CD8-positive, alpha-beta memory T cell (primary cell): Measurements from ENCODE around the gene EN2. TPM values are rescaled to one million over a fixed set of nuclear protein-coding genes. Genes with fewer than 3 reads are reported as not detected.

Experiments
- CTCF ChIA-PET: fragments of 350-600 bp; sonication (Branson Sonifier 250); formaldehyde crosslinking; loops from one replicate; lab custom pipeline; 2021; ENCODE audit warnings: antibody characterized with exemption; lab: Charles Lee
- POLR2A ChIA-PET: fragments of 350-600 bp; sonication (Branson Sonifier 250); formaldehyde crosslinking; loops from one replicate; lab custom pipeline; 2021; ENCODE audit warnings: antibody characterized with exemption; lab: Charles Lee
- DNase-seq, 5 donors: peaks; one replicate each; pipeline versions ENCODE4 v3.0.0 to v3.0.0-alpha.2; 2020 to 2022; ENCODE audit warnings: mixed read lengths in 1 of 5
- H3K27ac ChIP-seq: one replicate; pipeline ENCODE4 v1.7.0; 2013; ENCODE audit warnings: low read depth, mild to moderate bottlenecking, low read length, moderate library complexity
- H3K27me3 ChIP-seq: 2 replicates; pipeline ENCODE4 v1.7.0; 2013; ENCODE audit warnings: low read length, mild to moderate bottlenecking; ENCODE audit not compliant: insufficient read depth, poor library complexity, severe bottlenecking
- H3K36me3 ChIP-seq: 2 replicates; pipeline ENCODE4 v1.7.0; 2013; ENCODE audit warnings: mild to moderate bottlenecking, low read length, moderate library complexity; ENCODE audit not compliant: insufficient read depth
- H3K4me1 ChIP-seq: 2 replicates; pipeline ENCODE4 v1.7.0; 2013; ENCODE audit warnings: mild to moderate bottlenecking, low read length, moderate library complexity; ENCODE audit not compliant: insufficient read depth
- H3K4me3 ChIP-seq: 2 replicates; pipeline ENCODE4 v1.7.0; 2013; ENCODE audit warnings: mild to moderate bottlenecking, low read length
- H3K9me3 ChIP-seq: 2 replicates; pipeline ENCODE4 v1.7.0; 2013; ENCODE audit warnings: mild to moderate bottlenecking, low read length
- H3K27ac Mint-ChIP-seq, 8 donors: one replicate each; pipeline ENCODE4 v1.8.0; 2020 to 2021; ENCODE audit warnings: mixed read lengths in 8 of 8, mild to moderate bottlenecking in 6 of 8, inconsistent platforms in 3 of 8, moderate library complexity in 3 of 8
- H3K27me3 Mint-ChIP-seq, 2 donors: one replicate each; pipeline ENCODE4 v1.8.0; 2020 to 2021; ENCODE audit warnings: mixed read lengths in 2 of 2, mild to moderate bottlenecking in 1 of 2, moderate library complexity in 1 of 2
- H3K36me3 Mint-ChIP-seq, 3 donors: one replicate each; pipeline ENCODE4 v1.8.0; 2020 to 2021; ENCODE audit warnings: mixed read lengths in 3 of 3, inconsistent platforms in 1 of 3, mild to moderate bottlenecking in 1 of 3
- H3K4me1 Mint-ChIP-seq, 3 donors: one replicate each; pipeline ENCODE4 v1.8.0; 2020 to 2021; ENCODE audit warnings: mixed read lengths in 3 of 3, inconsistent platforms in 1 of 3, mild to moderate bottlenecking in 1 of 3
- H3K4me3 Mint-ChIP-seq, 7 donors: one replicate each; pipeline ENCODE4 v1.8.0; 2020 to 2021; ENCODE audit warnings: mixed read lengths in 7 of 7, mild to moderate bottlenecking in 6 of 7, moderate library complexity in 4 of 7, inconsistent platforms in 2 of 7
- H3K9me3 Mint-ChIP-seq, 5 donors: one replicate each; pipeline ENCODE4 v1.8.0; 2020 to 2022; ENCODE audit warnings: mixed read lengths in 5 of 5, mild to moderate bottlenecking in 3 of 5, moderate library complexity in 2 of 5, inconsistent platforms in 1 of 5
- polyA plus RNA-seq: library from polyadenylated mRNA; unstranded; fragments of 300-500 nt; fragmentation: Illumina TruSeq; gene quantifications from one replicate; pipeline ENCODE4 v1.2.3, GENCODE V29; 2021
- total RNA-seq, 2 experiments: library from RNA; stranded (reverse); gene quantifications; one replicate each; pipeline ENCODE4 v1.2.3, GENCODE V29; 2021

The EN2 gene
- total and polyA plus RNA-seq, 3 experiments from 2014 or later, result not detected

- Mint-ChIP-seq H3K9me3 (peaks cover 0 to under 1% (median 0%) of the 10 kb centered on the region in 5 donors), H3K4me3 (no peak overlapping the region), H3K4me1 (peaks cover under 1 to 2% (median 1%) of the 10 kb centered on the region in 3 donors), H3K36me3 (no peaks in the 10 kb centered on the region), H3K27ac (peak overlapping the region in 1 of 8 donors; percentile 53), H3K27me3 (peaks cover 17 to 34% of the 10 kb centered on the region in 2 donors)
- no peaks in the 10 kb centered on the region for H3K4me1 ChIP-seq
- no peaks in the 10 kb centered on the region for H3K27me3 ChIP-seq
- ChIA-PET CTCF (no interaction called here), POLR2A (no interaction called here)
- DNase-seq, result no peak
- H3K36me3 ChIP-seq, result no peaks in the 10 kb centered on the region
- no peak overlapping the region for H3K27ac ChIP-seq
- no peak overlapping the region for H3K4me3 ChIP-seq
- no peaks in the 10 kb centered on the region for H3K9me3 ChIP-seq
Observed at GRCh38 chr7:155414547-155415492, 43.1 kb upstream of the EN2 start.

- Histone ChIP-seq H3K9me3 (no peaks in the 10 kb centered on the region), H3K4me1 (no peaks in the 10 kb centered on the region), H3K27me3 (no peaks in the 10 kb centered on the region), H3K4me3 (no peak overlapping the region), H3K36me3 (no peaks in the 10 kb centered on the region), H3K27ac (no peak overlapping the region)
- H3K4me1 Mint-ChIP-seq, result no peaks in the 10 kb centered on the region
- H3K9me3 Mint-ChIP-seq, result no peaks in the 10 kb centered on the region
- no peak overlapping the region for H3K27ac Mint-ChIP-seq
- ChIA-PET POLR2A (no interaction called here), CTCF (no interaction called here)
- H3K36me3 Mint-ChIP-seq, result no peaks in the 10 kb centered on the region
- DNase-seq, result no peak
- H3K27me3 Mint-ChIP-seq, result peaks cover 7 to 23% of the 10 kb centered on the region in 2 donors
- H3K4me3 Mint-ChIP-seq, result no peak overlapping the region
Observed at GRCh38 chr7:155416646-155417380, 41.1 kb upstream of the EN2 start.

GRCh38 chr7:155418304-155418703 lies 39.6 kb upstream of the EN2 start:
- Mint-ChIP-seq H3K27me3 (peaks cover 3 to 23% of the 10 kb centered on the region in 2 donors), H3K9me3 (no peaks in the 10 kb centered on the region), H3K4me1 (no peaks in the 10 kb centered on the region), H3K4me3 (no peak overlapping the region), H3K36me3 (no peaks in the 10 kb centered on the region), H3K27ac (no peak overlapping the region)
- Histone ChIP-seq H3K9me3 (no peaks in the 10 kb centered on the region), H3K36me3 (no peaks in the 10 kb centered on the region), H3K4me3 (no peak overlapping the region), H3K27me3 (no peaks in the 10 kb centered on the region), H3K27ac (no peak overlapping the region), H3K4me1 (no peaks in the 10 kb centered on the region)
- POLR2A ChIA-PET, result no interaction called here
- DNase-seq, result no peak
- CTCF ChIA-PET, result no interaction called here

- H3K36me3 ChIP-seq, result no peaks in the 10 kb centered on the region
- no peaks in the 10 kb centered on the region for H3K9me3 ChIP-seq
- H3K27ac ChIP-seq, result no peak overlapping the region
- Mint-ChIP-seq H3K4me1 (no peaks in the 10 kb centered on the region), H3K27me3 (peaks cover 4 to 24% of the 10 kb centered on the region in 2 donors), H3K4me3 (no peak overlapping the region), H3K36me3 (no peaks in the 10 kb centered on the region), H3K27ac (no peak overlapping the region), H3K9me3 (no peaks in the 10 kb centered on the region)
- H3K4me1 ChIP-seq, result no peaks in the 10 kb centered on the region
- no peak overlapping the region for H3K4me3 ChIP-seq
- no peak for DNase-seq
- H3K27me3 ChIP-seq, result no peaks in the 10 kb centered on the region
- ChIA-PET CTCF (no interaction called here), POLR2A (no interaction called here)
Observed at GRCh38 chr7:155418941-155419755, 38.8 kb upstream of the EN2 start.

GRCh38 chr7:155420116-155420515 lies 37.8 kb upstream of the EN2 start:
- no peaks in the 10 kb centered on the region for H3K27me3 ChIP-seq
- ChIA-PET CTCF (no interaction called here), POLR2A (no interaction called here)
- H3K27ac ChIP-seq, result no peak overlapping the region
- Mint-ChIP-seq H3K27me3 (peaks cover 6 to 30% of the 10 kb centered on the region in 2 donors), H3K9me3 (no peaks in the 10 kb centered on the region), H3K4me1 (no peaks in the 10 kb centered on the region), H3K36me3 (no peaks in the 10 kb centered on the region), H3K4me3 (no peak overlapping the region), H3K27ac (no peak overlapping the region)
- no peaks in the 10 kb centered on the region for H3K36me3 ChIP-seq
- no peaks in the 10 kb centered on the region for H3K4me1 ChIP-seq
- no peak for DNase-seq
- no peak overlapping the region for H3K4me3 ChIP-seq
- no peaks in the 10 kb centered on the region for H3K9me3 ChIP-seq

- H3K4me3 Mint-ChIP-seq, result no peak overlapping the region
- no peaks in the 10 kb centered on the region for H3K4me1 Mint-ChIP-seq
- no peak overlapping the region for H3K27ac ChIP-seq
- ChIA-PET POLR2A (no interaction called here), CTCF (no interaction called here)
- H3K36me3 Mint-ChIP-seq, result no peaks in the 10 kb centered on the region
- no peak overlapping the region for H3K4me3 ChIP-seq
- H3K36me3 ChIP-seq, result no peaks in the 10 kb centered on the region
- H3K9me3 Mint-ChIP-seq, result no peaks in the 10 kb centered on the region
- H3K27me3 ChIP-seq, result no peaks in the 10 kb centered on the region
- peaks cover 6 to 43% of the 10 kb centered on the region in 2 donors for H3K27me3 Mint-ChIP-seq
- no peak overlapping the region for H3K27ac Mint-ChIP-seq
- DNase-seq, result no peak
- no peaks in the 10 kb centered on the region for H3K9me3 ChIP-seq
- H3K4me1 ChIP-seq, result no peaks in the 10 kb centered on the region
Observed at GRCh38 chr7:155422151-155422550, 35.8 kb upstream of the EN2 start.

GRCh38 chr7:155422599-155423336 lies 35.2 kb upstream of the EN2 start:
- ChIA-PET POLR2A (no interaction called here), CTCF (no interaction called here)
- Mint-ChIP-seq H3K27me3 (peaks cover 3 to 47% of the 10 kb centered on the region in 2 donors), H3K9me3 (no peaks in the 10 kb centered on the region), H3K27ac (no peak overlapping the region), H3K4me1 (no peaks in the 10 kb centered on the region), H3K36me3 (no peaks in the 10 kb centered on the region), H3K4me3 (no peak overlapping the region)
- peak in 1 of 5 donors; percentile 22 for DNase-seq
- no peaks in the 10 kb centered on the region for H3K27me3 ChIP-seq
- no peaks in the 10 kb centered on the region for H3K4me1 ChIP-seq
- H3K9me3 ChIP-seq, result no peaks in the 10 kb centered on the region
- H3K27ac ChIP-seq, result no peak overlapping the region
- no peak overlapping the region for H3K4me3 ChIP-seq
- no peaks in the 10 kb centered on the region for H3K36me3 ChIP-seq
